Stimulated activated CD4-positive, alpha-beta T cell treated with anti-CD3 and anti-CD28 coated beads, TNF-alpha, amount 100 ng/mL, for 24 hours (primary cell): ENCODE measurements around the gene PPP1R14B.

Experiments
- DNase-seq, 3 experiments: peaks; one replicate each; pipeline ENCODE4 v3.0.0-alpha.2; 2020; ENCODE audit warnings: low read depth in 3 of 3

Gene PPP1R14B

GRCh38 chr11:64245797-64246620 is 734 bp downstream of the PPP1R14B start:
- DNase-seq = peak; percentile 44 to 82 (median 73)

GRCh38 chr11:64245401-64245796 is 1.3 kb downstream of the PPP1R14B start:
- no peak for DNase-seq

GRCh38 chr11:64244966-64245365 is 1.8 kb downstream of the PPP1R14B start:
- no peak for DNase-seq

- DNase-seq = no peak
These were observed 2.6 kb downstream of the PPP1R14B start for GRCh38 chr11:64244107-64244506.

GRCh38 chr11:64243236-64243854 is 3.4 kb downstream of the PPP1R14B start:
- DNase-seq = no peak

GRCh38 chr11:64241491-64242374 is 5.0 kb downstream of the PPP1R14B start:
- no peak for DNase-seq

GRCh38 chr11:64241241-64241490 is 5.6 kb downstream of the PPP1R14B start:
- peak; percentile 99 to 100 (median 99) for DNase-seq

GRCh38 chr11:64240435-64241240 is 6.1 kb downstream of the PPP1R14B start, which contains the start of gene FKBP2:
Gene FKBP2 (plus strand): TSS chr11:64241095. CDS start chr11:64242388, 1,293 bp downstream.
- DNase-seq = peak; percentile 96 to 97 (median 97)

- no peak for DNase-seq
These were observed 6.9 kb downstream of the PPP1R14B start for GRCh38 chr11:64239662-64240434.

GRCh38 chr11:64238999-64239398 is 7.7 kb downstream of the PPP1R14B start:
- DNase-seq = no peak

- DNase-seq = no peak
These were observed 8.7 kb downstream of the PPP1R14B start for GRCh38 chr11:64238076-64238475.

GRCh38 chr11:64237484-64237951 is 9.2 kb downstream of the PPP1R14B start:
- DNase-seq = no peak

GRCh38 chr11:64235437-64236161 is 11.1 kb downstream of the PPP1R14B start:
- no peak for DNase-seq

GRCh38 chr11:64234647-64235379 is 11.9 kb downstream of the PPP1R14B start:
- peak in 1 of 3 experiments; percentile 52 for DNase-seq

GRCh38 chr11:64233913-64234586 is 12.7 kb downstream of the PPP1R14B start, which contains the start of gene VEGFB:
Gene VEGFB (plus strand): TSS chr11:64234584. CDS start chr11:64234834, 250 bp downstream.
- DNase-seq = peak in 2 of 3 experiments; percentile 29 to 72

GRCh38 chr11:64232967-64233315 is 13.8 kb downstream of the PPP1R14B start:
- DNase-seq = no peak

- no peak for DNase-seq
These were observed 14.4 kb downstream of the PPP1R14B start for GRCh38 chr11:64232182-64232966.

GRCh38 chr11:64231546-64231945 is 15.2 kb downstream of the PPP1R14B start:
- no peak for DNase-seq
